HepG2 (cell line): Measurements from ENCODE around the gene EPB41L2. TPM values are rescaled to one million over a fixed set of nuclear protein-coding genes. Genes with fewer than 3 reads are reported as not detected.

Source experiments
- BRD4 ChIP-seq: sonication (generic); formaldehyde crosslinking; IDR thresholded peaks from 2 replicates; pipeline ENCODE4 v1.4.0; 2020; ENCODE audit warnings: missing genetic modification reagents
- GTF3A ChIP-seq: sonication (generic); formaldehyde crosslinking; conservative IDR thresholded peaks from 2 replicates; pipeline ENCODE4 v1.4.0; 2020; ENCODE audit warnings: mild to moderate bottlenecking, missing genetic modification reagents
- HMG20B ChIP-seq: conservative IDR thresholded peaks from 2 replicates; pipeline ENCODE4 v1.6.1; 2016; ENCODE audit warnings: missing genetic modification reagents, missing compliant biosample characterization
- KDM1A ChIP-seq: IDR thresholded peaks from 2 replicates; pipeline ENCODE4 v1.6.1; 2016; ENCODE audit warnings: missing compliant biosample characterization
- KDM5A ChIP-seq: fragments of 200-600 bp; sonication (generic); IDR thresholded peaks from 2 replicates; pipeline ENCODE4 v1.7.0; 2018; ENCODE audit warnings: antibody characterized with exemption, mild to moderate bottlenecking, low read length, borderline replicate concordance
- POLR2AphosphoS5 ChIP-seq: IDR thresholded peaks from 2 replicates; pipeline ENCODE4 v1.6.1; 2012; ENCODE audit warnings: low read depth, low read length
- RFX3 ChIP-seq: IDR thresholded peaks from 2 replicates; pipeline ENCODE4 v1.6.1; 2016; ENCODE audit warnings: missing biosample characterization, missing genetic modification reagents
- SP140L ChIP-seq: sonication (generic); formaldehyde crosslinking; IDR thresholded peaks from 2 replicates; pipeline ENCODE4 v1.4.0; 2020; ENCODE audit warnings: missing genetic modification reagents, borderline replicate concordance
- TAF1 ChIP-seq: sonication (generic); formaldehyde crosslinking; IDR thresholded peaks from 2 replicates; pipeline ENCODE4 v1.4.0; 2020; ENCODE audit warnings: missing genetic modification reagents
- TEAD2 ChIP-seq: sonication (generic); formaldehyde crosslinking; IDR thresholded peaks from 2 replicates; pipeline ENCODE4 v1.9.0; 2021; ENCODE audit warnings: missing genetic modification reagents
- ZKSCAN5 ChIP-seq: sonication (generic); formaldehyde crosslinking; IDR thresholded peaks from 2 replicates; pipeline ENCODE4 v1.5.1; 2020; ENCODE audit warnings: mild to moderate bottlenecking, missing genetic modification reagents
- ZNF253 ChIP-seq: sonication (generic); formaldehyde crosslinking; IDR thresholded peaks from 2 replicates; pipeline ENCODE4 v1.8.0; 2022; ENCODE audit warnings: mild to moderate bottlenecking, missing genetic modification reagents, borderline replicate concordance
- ZNF441 ChIP-seq: sonication (generic); formaldehyde crosslinking; IDR thresholded peaks from 2 replicates; pipeline ENCODE4 v1.7.0; 2021; ENCODE audit warnings: missing genetic modification reagents, borderline replicate concordance
- ZNF776 ChIP-seq: sonication (generic); formaldehyde crosslinking; IDR thresholded peaks from 2 replicates; pipeline ENCODE4 v1.4.0; 2020; ENCODE audit warnings: mild to moderate bottlenecking, missing genetic modification reagents
- ZNF891 ChIP-seq: sonication (generic); formaldehyde crosslinking; IDR thresholded peaks from 2 replicates; pipeline ENCODE4 v1.5.0; 2020; ENCODE audit warnings: mild to moderate bottlenecking, missing genetic modification reagents
- polyA plus RNA-seq, 8 experiments: library from polyadenylated mRNA; depleted of rRNA in 3 of 8; stranded (reverse) in 7 of 8; unstranded in 1 of 8; fragments of >200 nt; fragmentation: Illumina TruSeq in 4 of 8; extraction: Trizol in 4 of 8; gene quantifications; 2 replicates each; pipeline versions ENCODE4 v1.2.1 to v1.2.3, GENCODE V29; 2011 to 2016; ENCODE audit warnings: low read depth in 4 of 8, missing spikeins in 1 of 8, mixed read lengths in 1 of 8; ENCODE audit not compliant: insufficient read depth in 1 of 8
- total RNA-seq, 5 experiments: library from RNA; depleted of rRNA; stranded (reverse); fragments of >200 nt; fragmentation: Illumina TruSeq; extraction: Trizol; gene quantifications; 2 replicates each; pipeline ENCODE4 v1.2.3, GENCODE V29; 2016; ENCODE audit warnings: low read depth in 1 of 5
- TF ChIP-seq, protein P1 (sequence below): sonication (generic); formaldehyde crosslinking; IDR thresholded peaks from 2 replicates; pipeline ENCODE4 v1.9.0; 2021; ENCODE audit warnings: missing genetic modification reagents, borderline replicate concordance
- TF ChIP-seq, protein P2 (sequence below): IDR thresholded peaks from 2 replicates; pipeline ENCODE4 v1.4.0; 2020; ENCODE audit warnings: mild to moderate bottlenecking, missing genetic modification reagents
- TF ChIP-seq, protein P3 (sequence below): IDR thresholded peaks from 2 replicates; pipeline ENCODE4 v1.6.1; 2016; ENCODE audit warnings: mild to moderate bottlenecking
- TF ChIP-seq, protein P4 (sequence below): IDR thresholded peaks from 2 replicates; pipeline ENCODE4 v1.6.1; 2016; ENCODE audit warnings: control low read depth

Gene EPB41L2
- total and polyA plus RNA-seq, 2 of the 13 experiments (the other 11 are each of a cell fraction or from before 2014, with no cell fraction given): 41.7 to 56.4 TPM

DNA sequence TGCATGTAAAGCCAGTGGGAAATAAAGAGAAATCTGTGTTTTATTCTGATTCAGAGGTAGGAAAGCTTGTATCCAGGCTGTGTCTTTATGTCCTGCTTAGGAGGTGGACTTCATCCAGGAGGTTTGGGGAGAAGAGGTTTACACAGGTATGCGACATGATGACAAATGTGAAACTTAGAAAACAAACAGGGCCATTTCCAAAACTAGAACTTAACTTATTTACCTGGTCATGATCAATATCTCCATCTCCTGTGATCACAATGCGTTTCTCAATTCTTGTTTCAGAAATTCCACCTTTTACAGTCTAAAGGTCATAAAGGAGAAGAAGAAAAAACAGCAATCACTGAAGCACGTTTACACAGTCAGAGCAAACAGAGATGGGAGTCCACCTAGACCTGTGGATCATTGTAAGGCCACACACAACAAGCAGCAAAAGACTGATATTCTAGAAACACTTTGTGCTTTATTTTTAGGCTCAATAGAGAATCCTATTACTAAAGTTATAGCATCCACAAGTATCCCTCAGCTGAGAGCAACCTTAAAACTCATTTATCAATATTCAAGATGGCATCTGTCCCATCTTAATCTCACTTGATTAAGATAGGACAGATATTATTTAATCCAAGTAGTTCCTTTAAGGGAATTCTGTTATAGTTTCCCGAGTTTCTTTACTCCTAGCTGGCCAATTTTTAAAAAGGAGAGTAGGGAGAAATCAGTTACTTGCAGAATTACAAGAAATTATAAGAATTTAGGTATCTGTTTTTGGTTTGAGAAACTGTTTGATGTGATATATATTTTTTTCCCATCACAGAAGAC is 199.4 kb downstream of the EPB41L2 start (continued):
- TF ChIP-seq SP140L (CRISPR knock-in tag) (0 out of 2 replicates have a peak, but pooled peaks have one; percentile 78), GTF3A (CRISPR knock-in tag) (no peak), KDM1A (CRISPR knock-in tag) (peak; percentile 96), TAF1 (CRISPR knock-in tag) (no peak), KDM5A (peak; percentile 57; the same call in 1 of the 2 replicates), POLR2AphosphoS5 (0 out of 2 replicates have a peak, but pooled peaks have one; percentile 36), HMG20B (peak; percentile 98), ZNF776 (no peak), ZKSCAN5 (CRISPR knock-in tag) (no peak), ZNF891 (CRISPR knock-in tag) (no peak), TEAD2 (no peak), RFX3 (0 out of 2 replicates have a peak, but pooled peaks have one; percentile 48), BRD4 (CRISPR knock-in tag) (peak; percentile 88), ZNF253 (no peak), ZNF441 (no peak; the same call in none of the 2 replicates)
- TF ChIP-seq, protein P1, sequence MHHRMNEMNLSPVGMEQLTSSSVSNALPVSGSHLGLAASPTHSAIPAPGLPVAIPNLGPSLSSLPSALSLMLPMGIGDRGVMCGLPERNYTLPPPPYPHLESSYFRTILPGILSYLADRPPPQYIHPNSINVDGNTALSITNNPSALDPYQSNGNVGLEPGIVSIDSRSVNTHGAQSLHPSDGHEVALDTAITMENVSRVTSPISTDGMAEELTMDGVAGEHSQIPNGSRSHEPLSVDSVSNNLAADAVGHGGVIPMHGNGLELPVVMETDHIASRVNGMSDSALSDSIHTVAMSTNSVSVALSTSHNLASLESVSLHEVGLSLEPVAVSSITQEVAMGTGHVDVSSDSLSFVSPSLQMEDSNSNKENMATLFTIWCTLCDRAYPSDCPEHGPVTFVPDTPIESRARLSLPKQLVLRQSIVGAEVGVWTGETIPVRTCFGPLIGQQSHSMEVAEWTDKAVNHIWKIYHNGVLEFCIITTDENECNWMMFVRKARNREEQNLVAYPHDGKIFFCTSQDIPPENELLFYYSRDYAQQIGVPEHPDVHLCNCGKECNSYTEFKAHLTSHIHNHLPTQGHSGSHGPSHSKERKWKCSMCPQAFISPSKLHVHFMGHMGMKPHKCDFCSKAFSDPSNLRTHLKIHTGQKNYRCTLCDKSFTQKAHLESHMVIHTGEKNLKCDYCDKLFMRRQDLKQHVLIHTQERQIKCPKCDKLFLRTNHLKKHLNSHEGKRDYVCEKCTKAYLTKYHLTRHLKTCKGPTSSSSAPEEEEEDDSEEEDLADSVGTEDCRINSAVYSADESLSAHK: no peak
- TF ChIP-seq, protein P2, sequence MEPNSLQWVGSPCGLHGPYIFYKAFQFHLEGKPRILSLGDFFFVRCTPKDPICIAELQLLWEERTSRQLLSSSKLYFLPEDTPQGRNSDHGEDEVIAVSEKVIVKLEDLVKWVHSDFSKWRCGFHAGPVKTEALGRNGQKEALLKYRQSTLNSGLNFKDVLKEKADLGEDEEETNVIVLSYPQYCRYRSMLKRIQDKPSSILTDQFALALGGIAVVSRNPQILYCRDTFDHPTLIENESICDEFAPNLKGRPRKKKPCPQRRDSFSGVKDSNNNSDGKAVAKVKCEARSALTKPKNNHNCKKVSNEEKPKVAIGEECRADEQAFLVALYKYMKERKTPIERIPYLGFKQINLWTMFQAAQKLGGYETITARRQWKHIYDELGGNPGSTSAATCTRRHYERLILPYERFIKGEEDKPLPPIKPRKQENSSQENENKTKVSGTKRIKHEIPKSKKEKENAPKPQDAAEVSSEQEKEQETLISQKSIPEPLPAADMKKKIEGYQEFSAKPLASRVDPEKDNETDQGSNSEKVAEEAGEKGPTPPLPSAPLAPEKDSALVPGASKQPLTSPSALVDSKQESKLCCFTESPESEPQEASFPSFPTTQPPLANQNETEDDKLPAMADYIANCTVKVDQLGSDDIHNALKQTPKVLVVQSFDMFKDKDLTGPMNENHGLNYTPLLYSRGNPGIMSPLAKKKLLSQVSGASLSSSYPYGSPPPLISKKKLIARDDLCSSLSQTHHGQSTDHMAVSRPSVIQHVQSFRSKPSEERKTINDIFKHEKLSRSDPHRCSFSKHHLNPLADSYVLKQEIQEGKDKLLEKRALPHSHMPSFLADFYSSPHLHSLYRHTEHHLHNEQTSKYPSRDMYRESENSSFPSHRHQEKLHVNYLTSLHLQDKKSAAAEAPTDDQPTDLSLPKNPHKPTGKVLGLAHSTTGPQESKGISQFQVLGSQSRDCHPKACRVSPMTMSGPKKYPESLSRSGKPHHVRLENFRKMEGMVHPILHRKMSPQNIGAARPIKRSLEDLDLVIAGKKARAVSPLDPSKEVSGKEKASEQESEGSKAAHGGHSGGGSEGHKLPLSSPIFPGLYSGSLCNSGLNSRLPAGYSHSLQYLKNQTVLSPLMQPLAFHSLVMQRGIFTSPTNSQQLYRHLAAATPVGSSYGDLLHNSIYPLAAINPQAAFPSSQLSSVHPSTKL: peak; percentile 100
- TF ChIP-seq, protein P3, sequence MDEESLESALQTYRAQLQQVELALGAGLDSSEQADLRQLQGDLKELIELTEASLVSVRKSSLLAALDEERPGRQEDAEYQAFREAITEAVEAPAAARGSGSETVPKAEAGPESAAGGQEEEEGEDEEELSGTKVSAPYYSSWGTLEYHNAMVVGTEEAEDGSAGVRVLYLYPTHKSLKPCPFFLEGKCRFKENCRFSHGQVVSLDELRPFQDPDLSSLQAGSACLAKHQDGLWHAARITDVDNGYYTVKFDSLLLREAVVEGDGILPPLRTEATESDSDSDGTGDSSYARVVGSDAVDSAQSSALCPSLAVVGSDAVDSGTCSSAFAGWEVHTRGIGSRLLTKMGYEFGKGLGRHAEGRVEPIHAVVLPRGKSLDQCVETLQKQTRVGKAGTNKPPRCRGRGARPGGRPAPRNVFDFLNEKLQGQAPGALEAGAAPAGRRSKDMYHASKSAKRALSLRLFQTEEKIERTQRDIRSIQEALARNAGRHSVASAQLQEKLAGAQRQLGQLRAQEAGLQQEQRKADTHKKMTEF (CRISPR knock-in tag): peak; percentile 100
- TF ChIP-seq, protein P4, sequence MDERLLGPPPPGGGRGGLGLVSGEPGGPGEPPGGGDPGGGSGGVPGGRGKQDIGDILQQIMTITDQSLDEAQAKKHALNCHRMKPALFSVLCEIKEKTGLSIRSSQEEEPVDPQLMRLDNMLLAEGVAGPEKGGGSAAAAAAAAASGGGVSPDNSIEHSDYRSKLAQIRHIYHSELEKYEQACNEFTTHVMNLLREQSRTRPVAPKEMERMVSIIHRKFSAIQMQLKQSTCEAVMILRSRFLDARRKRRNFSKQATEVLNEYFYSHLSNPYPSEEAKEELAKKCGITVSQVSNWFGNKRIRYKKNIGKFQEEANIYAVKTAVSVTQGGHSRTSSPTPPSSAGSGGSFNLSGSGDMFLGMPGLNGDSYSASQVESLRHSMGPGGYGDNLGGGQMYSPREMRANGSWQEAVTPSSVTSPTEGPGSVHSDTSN: peak; percentile 72
